ENCODE results near the gene DRAXIN.

The DRAXIN gene

GRCh38 chr1:11751087-11751486, 59.6 kb downstream of the DRAXIN start:
- no peak overlapping the region for H3K9ac ChIP-seq (ENCODE audit: low read length)
- no peak overlapping the region for H3K27ac ChIP-seq (ENCODE audit: low read length)
- H4K20me1 ChIP-seq (ENCODE audit: insufficient read depth, low read length): no peaks in the 10 kb centered on the region
- no peak overlapping the region for H2AFZ ChIP-seq (ENCODE audit: low read length)
- no peaks in the 10 kb centered on the region for H3K36me3 ChIP-seq (replicated peaks; ENCODE audit: insufficient read depth, low read length)
- H3K4me3 ChIP-seq (ENCODE audit: low read length): no peak overlapping the region
- no peaks in the 10 kb centered on the region for H3K9me3 ChIP-seq (replicated peaks; ENCODE audit: insufficient read depth, low read length)
- no peak for DNase-seq
- no peaks in the 10 kb centered on the region for H3F3A ChIP-seq (ENCODE audit: insufficient read depth, low read length)
- no peaks in the 10 kb centered on the region for H3K27me3 ChIP-seq (replicated peaks; ENCODE audit: insufficient read depth, low read length)
- H3K9me2 ChIP-seq (replicated peaks; ENCODE audit: insufficient read depth, low read length): no peaks in the 10 kb centered on the region
- H3K79me2 ChIP-seq (ENCODE audit: low read length): no peaks in the 10 kb centered on the region
- TF ChIP-seq EZH2phosphoT487 (IDR thresholded peaks at IDR 0.05; ENCODE audit: low read length) (no peak), EZH2 (optimal IDR thresholded peaks at IDR 0.05; ENCODE audit: low read depth, low read length) (no peak), CTCF (IDR thresholded peaks at IDR 0.05; ENCODE audit: low read length) (no peak)
- H3K4me2 ChIP-seq (ENCODE audit: low read depth, low read length): no peak overlapping the region
- 0 out of 2 replicates have a peak, but pooled peaks cover 3% of the 10 kb centered on the region for H3K4me1 ChIP-seq (ENCODE audit: low read length)

- TF ChIP-seq EZH2 (optimal IDR thresholded peaks at IDR 0.05; ENCODE audit: low read depth, low read length): no peak
- TF ChIP-seq EZH2phosphoT487 (IDR thresholded peaks at IDR 0.05; ENCODE audit: low read length): no peak
- TF ChIP-seq CTCF (IDR thresholded peaks at IDR 0.05; ENCODE audit: low read length): no peak
- peaks cover 4% of the 10 kb centered on the region; the same call in 1 of the 2 replicates for H3K27me3 ChIP-seq (replicated peaks; ENCODE audit: insufficient read depth, low read length)
- 0 out of 2 replicates have a peak, but pooled peaks cover 3% of the 10 kb centered on the region for H3K4me1 ChIP-seq (ENCODE audit: low read length)
- H3K9me2 ChIP-seq (replicated peaks; ENCODE audit: insufficient read depth, low read length): no peaks in the 10 kb centered on the region
- H2AFZ ChIP-seq (ENCODE audit: low read length): no peak overlapping the region
- no peaks in the 10 kb centered on the region for H3K9me3 ChIP-seq (replicated peaks; ENCODE audit: insufficient read depth, low read length)
- H4K20me1 ChIP-seq (ENCODE audit: insufficient read depth, low read length): no peaks in the 10 kb centered on the region
- H3K27ac ChIP-seq (ENCODE audit: low read length): no peak overlapping the region
- H3K4me3 ChIP-seq (ENCODE audit: low read length): no peak overlapping the region
- no peak overlapping the region for H3K9ac ChIP-seq (ENCODE audit: low read length)
- no peaks in the 10 kb centered on the region for H3K36me3 ChIP-seq (replicated peaks; ENCODE audit: insufficient read depth, low read length)
- no peak for DNase-seq
- no peaks in the 10 kb centered on the region for H3F3A ChIP-seq (ENCODE audit: insufficient read depth, low read length)
- H3K4me2 ChIP-seq (ENCODE audit: low read depth, low read length): no peak overlapping the region
- H3K79me2 ChIP-seq (ENCODE audit: low read length): no peaks in the 10 kb centered on the region
Measured at GRCh38 chr1:11752359-11753088, 61.0 kb downstream of the DRAXIN start.

GRCh38 chr1:11753555-11754208, 62.2 kb downstream of the DRAXIN start:
- no peak for TF ChIP-seq CTCF (IDR thresholded peaks at IDR 0.05; ENCODE audit: low read length)
- TF ChIP-seq EZH2phosphoT487 (IDR thresholded peaks at IDR 0.05; ENCODE audit: low read length): no peak
- TF ChIP-seq EZH2 (optimal IDR thresholded peaks at IDR 0.05; ENCODE audit: low read depth, low read length): no peak
- 0 out of 2 replicates have a peak, but pooled peaks cover 3% of the 10 kb centered on the region for H3K4me1 ChIP-seq (ENCODE audit: low read length)

More at GRCh38 chr1:11753555-11754208, 62.2 kb downstream of the DRAXIN start:
- Histone ChIP-seq H3K4me3 (ENCODE audit: low read length) (no peak overlapping the region), H4K20me1 (ENCODE audit: insufficient read depth, low read length) (no peaks in the 10 kb centered on the region), H3K4me2 (ENCODE audit: low read depth, low read length) (no peak overlapping the region), H2AFZ (ENCODE audit: low read length) (no peak overlapping the region), H3K36me3 (replicated peaks; ENCODE audit: insufficient read depth, low read length) (no peaks in the 10 kb centered on the region), H3K79me2 (ENCODE audit: low read length) (no peaks in the 10 kb centered on the region), H3K9me2 (replicated peaks; ENCODE audit: insufficient read depth, low read length) (no peaks in the 10 kb centered on the region), H3K27ac (ENCODE audit: low read length) (no peak overlapping the region), H3K9ac (ENCODE audit: low read length) (no peak overlapping the region), H3K27me3 (replicated peaks; ENCODE audit: insufficient read depth, low read length) (peaks cover 4% of the 10 kb centered on the region; the same call in 1 of the 2 replicates), H3F3A (ENCODE audit: insufficient read depth, low read length) (no peaks in the 10 kb centered on the region), H3K9me3 (replicated peaks; ENCODE audit: insufficient read depth, low read length) (no peaks in the 10 kb centered on the region)
- DNase-seq: no peak

Measured in MM.1S (cell line).